Measurements from ENCODE around the gene KIAA1549. TPM values are rescaled to one million over a fixed set of nuclear protein-coding genes. Genes with fewer than 3 reads are reported as not detected.

The KIAA1549 gene
- total RNA-seq, 1 experiment from 2014 or later, result 18.7 TPM

DNA sequence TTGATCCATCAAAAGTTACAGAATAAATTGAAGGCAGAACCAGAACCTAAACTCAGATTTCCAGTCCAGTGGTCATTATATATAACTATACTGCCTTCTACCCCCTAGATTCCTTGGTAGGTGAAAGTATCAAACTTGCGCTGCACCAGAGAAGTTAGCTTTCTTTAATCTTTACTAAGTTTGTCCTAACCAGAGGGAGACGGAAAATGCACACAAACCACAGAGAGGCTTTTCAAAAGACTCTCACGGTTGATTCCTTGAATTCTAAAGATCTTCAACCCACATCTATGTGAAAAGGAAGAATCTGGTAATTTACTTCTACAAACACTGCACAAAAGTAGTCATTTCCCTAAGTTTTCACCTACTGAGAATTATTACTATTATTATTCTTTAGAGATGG lies 18.2 kb upstream of the KIAA1549 start:
- H3K4me3 Mint-ChIP-seq, result no peak overlapping the region
- H3K27me3 Mint-ChIP-seq (ENCODE audit: low read depth), result peaks cover under 1% of the 10 kb centered on the region
- CTCF ChIA-PET, result no interaction called here
- H3K27ac Mint-ChIP-seq, result no peak overlapping the region
- DNase-seq (ENCODE audit: low spot score) (no peak), ATAC-seq (no peak)
- peaks cover 13% of the 10 kb centered on the region for H3K36me3 Mint-ChIP-seq
- H3K9me3 Mint-ChIP-seq, result peaks cover 23% of the 10 kb centered on the region
- no peaks in the 10 kb centered on the region for H3K4me1 Mint-ChIP-seq
- POLR2A ChIA-PET, result interaction anchor here (0.7 kb wide), 1 partner anchor 19 kb away, joined by 4 read pairs; no protein-coding TSS in a partner anchor
- TF ChIP-seq, protein P1, sequence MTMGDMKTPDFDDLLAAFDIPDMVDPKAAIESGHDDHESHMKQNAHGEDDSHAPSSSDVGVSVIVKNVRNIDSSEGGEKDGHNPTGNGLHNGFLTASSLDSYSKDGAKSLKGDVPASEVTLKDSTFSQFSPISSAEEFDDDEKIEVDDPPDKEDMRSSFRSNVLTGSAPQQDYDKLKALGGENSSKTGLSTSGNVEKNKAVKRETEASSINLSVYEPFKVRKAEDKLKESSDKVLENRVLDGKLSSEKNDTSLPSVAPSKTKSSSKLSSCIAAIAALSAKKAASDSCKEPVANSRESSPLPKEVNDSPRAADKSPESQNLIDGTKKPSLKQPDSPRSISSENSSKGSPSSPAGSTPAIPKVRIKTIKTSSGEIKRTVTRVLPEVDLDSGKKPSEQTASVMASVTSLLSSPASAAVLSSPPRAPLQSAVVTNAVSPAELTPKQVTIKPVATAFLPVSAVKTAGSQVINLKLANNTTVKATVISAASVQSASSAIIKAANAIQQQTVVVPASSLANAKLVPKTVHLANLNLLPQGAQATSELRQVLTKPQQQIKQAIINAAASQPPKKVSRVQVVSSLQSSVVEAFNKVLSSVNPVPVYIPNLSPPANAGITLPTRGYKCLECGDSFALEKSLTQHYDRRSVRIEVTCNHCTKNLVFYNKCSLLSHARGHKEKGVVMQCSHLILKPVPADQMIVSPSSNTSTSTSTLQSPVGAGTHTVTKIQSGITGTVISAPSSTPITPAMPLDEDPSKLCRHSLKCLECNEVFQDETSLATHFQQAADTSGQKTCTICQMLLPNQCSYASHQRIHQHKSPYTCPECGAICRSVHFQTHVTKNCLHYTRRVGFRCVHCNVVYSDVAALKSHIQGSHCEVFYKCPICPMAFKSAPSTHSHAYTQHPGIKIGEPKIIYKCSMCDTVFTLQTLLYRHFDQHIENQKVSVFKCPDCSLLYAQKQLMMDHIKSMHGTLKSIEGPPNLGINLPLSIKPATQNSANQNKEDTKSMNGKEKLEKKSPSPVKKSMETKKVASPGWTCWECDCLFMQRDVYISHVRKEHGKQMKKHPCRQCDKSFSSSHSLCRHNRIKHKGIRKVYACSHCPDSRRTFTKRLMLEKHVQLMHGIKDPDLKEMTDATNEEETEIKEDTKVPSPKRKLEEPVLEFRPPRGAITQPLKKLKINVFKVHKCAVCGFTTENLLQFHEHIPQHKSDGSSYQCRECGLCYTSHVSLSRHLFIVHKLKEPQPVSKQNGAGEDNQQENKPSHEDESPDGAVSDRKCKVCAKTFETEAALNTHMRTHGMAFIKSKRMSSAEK (CRISPR knock-in tag; IDR thresholded peaks at IDR 0.05; ENCODE audit: borderline replicate concordance), result no peak
- TF ChIP-seq TP53 (CRISPR knock-in tag; IDR thresholded peaks at IDR 0.05), result no peak
- TF ChIP-seq, protein P2, sequence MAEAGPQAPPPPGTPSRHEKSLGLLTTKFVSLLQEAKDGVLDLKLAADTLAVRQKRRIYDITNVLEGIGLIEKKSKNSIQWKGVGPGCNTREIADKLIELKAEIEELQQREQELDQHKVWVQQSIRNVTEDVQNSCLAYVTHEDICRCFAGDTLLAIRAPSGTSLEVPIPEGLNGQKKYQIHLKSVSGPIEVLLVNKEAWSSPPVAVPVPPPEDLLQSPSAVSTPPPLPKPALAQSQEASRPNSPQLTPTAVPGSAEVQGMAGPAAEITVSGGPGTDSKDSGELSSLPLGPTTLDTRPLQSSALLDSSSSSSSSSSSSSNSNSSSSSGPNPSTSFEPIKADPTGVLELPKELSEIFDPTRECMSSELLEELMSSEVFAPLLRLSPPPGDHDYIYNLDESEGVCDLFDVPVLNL (CRISPR knock-in tag; IDR thresholded peaks at IDR 0.05; ENCODE audit: borderline replicate concordance, low read depth), result no peak
- TF ChIP-seq, protein P3, sequence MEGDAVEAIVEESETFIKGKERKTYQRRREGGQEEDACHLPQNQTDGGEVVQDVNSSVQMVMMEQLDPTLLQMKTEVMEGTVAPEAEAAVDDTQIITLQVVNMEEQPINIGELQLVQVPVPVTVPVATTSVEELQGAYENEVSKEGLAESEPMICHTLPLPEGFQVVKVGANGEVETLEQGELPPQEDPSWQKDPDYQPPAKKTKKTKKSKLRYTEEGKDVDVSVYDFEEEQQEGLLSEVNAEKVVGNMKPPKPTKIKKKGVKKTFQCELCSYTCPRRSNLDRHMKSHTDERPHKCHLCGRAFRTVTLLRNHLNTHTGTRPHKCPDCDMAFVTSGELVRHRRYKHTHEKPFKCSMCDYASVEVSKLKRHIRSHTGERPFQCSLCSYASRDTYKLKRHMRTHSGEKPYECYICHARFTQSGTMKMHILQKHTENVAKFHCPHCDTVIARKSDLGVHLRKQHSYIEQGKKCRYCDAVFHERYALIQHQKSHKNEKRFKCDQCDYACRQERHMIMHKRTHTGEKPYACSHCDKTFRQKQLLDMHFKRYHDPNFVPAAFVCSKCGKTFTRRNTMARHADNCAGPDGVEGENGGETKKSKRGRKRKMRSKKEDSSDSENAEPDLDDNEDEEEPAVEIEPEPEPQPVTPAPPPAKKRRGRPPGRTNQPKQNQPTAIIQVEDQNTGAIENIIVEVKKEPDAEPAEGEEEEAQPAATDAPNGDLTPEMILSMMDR (IDR thresholded peaks at IDR 0.05), result no peak
- TF ChIP-seq, protein P4, sequence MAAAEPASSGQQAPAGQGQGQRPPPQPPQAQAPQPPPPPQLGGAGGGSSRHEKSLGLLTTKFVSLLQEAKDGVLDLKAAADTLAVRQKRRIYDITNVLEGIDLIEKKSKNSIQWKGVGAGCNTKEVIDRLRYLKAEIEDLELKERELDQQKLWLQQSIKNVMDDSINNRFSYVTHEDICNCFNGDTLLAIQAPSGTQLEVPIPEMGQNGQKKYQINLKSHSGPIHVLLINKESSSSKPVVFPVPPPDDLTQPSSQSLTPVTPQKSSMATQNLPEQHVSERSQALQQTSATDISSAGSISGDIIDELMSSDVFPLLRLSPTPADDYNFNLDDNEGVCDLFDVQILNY (CRISPR knock-in tag; IDR thresholded peaks at IDR 0.05), result no peak
- TF ChIP-seq TEAD1 (CRISPR knock-in tag; IDR thresholded peaks at IDR 0.05), result no peak
- no peak for TF ChIP-seq FOXP1 (CRISPR knock-in tag; IDR thresholded peaks at IDR 0.05; ENCODE audit: borderline replicate concordance)
- no peak for TF ChIP-seq NFE2L1 (CRISPR knock-in tag; IDR thresholded peaks at IDR 0.05)
- TF ChIP-seq ZNF396 (CRISPR knock-in tag; IDR thresholded peaks at IDR 0.05; ENCODE audit: borderline replicate concordance), result no peak
- TF ChIP-seq, protein P5, sequence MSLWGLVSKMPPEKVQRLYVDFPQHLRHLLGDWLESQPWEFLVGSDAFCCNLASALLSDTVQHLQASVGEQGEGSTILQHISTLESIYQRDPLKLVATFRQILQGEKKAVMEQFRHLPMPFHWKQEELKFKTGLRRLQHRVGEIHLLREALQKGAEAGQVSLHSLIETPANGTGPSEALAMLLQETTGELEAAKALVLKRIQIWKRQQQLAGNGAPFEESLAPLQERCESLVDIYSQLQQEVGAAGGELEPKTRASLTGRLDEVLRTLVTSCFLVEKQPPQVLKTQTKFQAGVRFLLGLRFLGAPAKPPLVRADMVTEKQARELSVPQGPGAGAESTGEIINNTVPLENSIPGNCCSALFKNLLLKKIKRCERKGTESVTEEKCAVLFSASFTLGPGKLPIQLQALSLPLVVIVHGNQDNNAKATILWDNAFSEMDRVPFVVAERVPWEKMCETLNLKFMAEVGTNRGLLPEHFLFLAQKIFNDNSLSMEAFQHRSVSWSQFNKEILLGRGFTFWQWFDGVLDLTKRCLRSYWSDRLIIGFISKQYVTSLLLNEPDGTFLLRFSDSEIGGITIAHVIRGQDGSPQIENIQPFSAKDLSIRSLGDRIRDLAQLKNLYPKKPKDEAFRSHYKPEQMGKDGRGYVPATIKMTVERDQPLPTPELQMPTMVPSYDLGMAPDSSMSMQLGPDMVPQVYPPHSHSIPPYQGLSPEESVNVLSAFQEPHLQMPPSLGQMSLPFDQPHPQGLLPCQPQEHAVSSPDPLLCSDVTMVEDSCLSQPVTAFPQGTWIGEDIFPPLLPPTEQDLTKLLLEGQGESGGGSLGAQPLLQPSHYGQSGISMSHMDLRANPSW (CRISPR knock-in tag; conservative IDR thresholded peaks at IDR 0.05; ENCODE audit: low read depth), result no peak
- TF ChIP-seq, protein P6, sequence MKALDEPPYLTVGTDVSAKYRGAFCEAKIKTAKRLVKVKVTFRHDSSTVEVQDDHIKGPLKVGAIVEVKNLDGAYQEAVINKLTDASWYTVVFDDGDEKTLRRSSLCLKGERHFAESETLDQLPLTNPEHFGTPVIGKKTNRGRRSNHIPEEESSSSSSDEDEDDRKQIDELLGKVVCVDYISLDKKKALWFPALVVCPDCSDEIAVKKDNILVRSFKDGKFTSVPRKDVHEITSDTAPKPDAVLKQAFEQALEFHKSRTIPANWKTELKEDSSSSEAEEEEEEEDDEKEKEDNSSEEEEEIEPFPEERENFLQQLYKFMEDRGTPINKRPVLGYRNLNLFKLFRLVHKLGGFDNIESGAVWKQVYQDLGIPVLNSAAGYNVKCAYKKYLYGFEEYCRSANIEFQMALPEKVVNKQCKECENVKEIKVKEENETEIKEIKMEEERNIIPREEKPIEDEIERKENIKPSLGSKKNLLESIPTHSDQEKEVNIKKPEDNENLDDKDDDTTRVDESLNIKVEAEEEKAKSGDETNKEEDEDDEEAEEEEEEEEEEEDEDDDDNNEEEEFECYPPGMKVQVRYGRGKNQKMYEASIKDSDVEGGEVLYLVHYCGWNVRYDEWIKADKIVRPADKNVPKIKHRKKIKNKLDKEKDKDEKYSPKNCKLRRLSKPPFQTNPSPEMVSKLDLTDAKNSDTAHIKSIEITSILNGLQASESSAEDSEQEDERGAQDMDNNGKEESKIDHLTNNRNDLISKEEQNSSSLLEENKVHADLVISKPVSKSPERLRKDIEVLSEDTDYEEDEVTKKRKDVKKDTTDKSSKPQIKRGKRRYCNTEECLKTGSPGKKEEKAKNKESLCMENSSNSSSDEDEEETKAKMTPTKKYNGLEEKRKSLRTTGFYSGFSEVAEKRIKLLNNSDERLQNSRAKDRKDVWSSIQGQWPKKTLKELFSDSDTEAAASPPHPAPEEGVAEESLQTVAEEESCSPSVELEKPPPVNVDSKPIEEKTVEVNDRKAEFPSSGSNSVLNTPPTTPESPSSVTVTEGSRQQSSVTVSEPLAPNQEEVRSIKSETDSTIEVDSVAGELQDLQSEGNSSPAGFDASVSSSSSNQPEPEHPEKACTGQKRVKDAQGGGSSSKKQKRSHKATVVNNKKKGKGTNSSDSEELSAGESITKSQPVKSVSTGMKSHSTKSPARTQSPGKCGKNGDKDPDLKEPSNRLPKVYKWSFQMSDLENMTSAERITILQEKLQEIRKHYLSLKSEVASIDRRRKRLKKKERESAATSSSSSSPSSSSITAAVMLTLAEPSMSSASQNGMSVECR (CRISPR knock-in tag; IDR thresholded peaks at IDR 0.05; ENCODE audit: borderline replicate concordance), result no peak
- no peak for TF ChIP-seq ZNF121 (CRISPR knock-in tag; IDR thresholded peaks at IDR 0.05)
- TF ChIP-seq KAT7 (CRISPR knock-in tag; IDR thresholded peaks at IDR 0.05; ENCODE audit: borderline replicate concordance), result no peak
- TF ChIP-seq NR2C2 (CRISPR knock-in tag; IDR thresholded peaks at IDR 0.05), result no peak
- TF ChIP-seq, protein P7, sequence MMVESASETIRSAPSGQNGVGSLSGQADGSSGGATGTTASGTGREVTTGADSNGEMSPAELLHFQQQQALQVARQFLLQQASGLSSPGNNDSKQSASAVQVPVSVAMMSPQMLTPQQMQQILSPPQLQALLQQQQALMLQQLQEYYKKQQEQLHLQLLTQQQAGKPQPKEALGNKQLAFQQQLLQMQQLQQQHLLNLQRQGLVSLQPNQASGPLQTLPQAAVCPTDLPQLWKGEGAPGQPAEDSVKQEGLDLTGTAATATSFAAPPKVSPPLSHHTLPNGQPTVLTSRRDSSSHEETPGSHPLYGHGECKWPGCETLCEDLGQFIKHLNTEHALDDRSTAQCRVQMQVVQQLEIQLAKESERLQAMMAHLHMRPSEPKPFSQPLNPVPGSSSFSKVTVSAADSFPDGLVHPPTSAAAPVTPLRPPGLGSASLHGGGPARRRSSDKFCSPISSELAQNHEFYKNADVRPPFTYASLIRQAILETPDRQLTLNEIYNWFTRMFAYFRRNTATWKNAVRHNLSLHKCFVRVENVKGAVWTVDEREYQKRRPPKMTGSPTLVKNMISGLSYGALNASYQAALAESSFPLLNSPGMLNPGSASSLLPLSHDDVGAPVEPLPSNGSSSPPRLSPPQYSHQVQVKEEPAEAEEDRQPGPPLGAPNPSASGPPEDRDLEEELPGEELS (CRISPR knock-in tag; IDR thresholded peaks at IDR 0.05), result no peak
- TF ChIP-seq ZBTB21 (CRISPR knock-in tag; IDR thresholded peaks at IDR 0.05; ENCODE audit: borderline replicate concordance), result no peak
- TF ChIP-seq OVOL2 (CRISPR knock-in tag; IDR thresholded peaks at IDR 0.05; ENCODE audit: borderline replicate concordance), result no peak
- TF ChIP-seq CBFB (CRISPR knock-in tag; IDR thresholded peaks at IDR 0.05; ENCODE audit: low read depth), result no peak
- TF ChIP-seq, protein P8, sequence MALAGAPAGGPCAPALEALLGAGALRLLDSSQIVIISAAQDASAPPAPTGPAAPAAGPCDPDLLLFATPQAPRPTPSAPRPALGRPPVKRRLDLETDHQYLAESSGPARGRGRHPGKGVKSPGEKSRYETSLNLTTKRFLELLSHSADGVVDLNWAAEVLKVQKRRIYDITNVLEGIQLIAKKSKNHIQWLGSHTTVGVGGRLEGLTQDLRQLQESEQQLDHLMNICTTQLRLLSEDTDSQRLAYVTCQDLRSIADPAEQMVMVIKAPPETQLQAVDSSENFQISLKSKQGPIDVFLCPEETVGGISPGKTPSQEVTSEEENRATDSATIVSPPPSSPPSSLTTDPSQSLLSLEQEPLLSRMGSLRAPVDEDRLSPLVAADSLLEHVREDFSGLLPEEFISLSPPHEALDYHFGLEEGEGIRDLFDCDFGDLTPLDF (CRISPR knock-in tag; IDR thresholded peaks at IDR 0.05), result no peak

All from WTC11 (cell line).